HepG2 (cell line): ENCODE measurements around the gene NEGR1. TPM values are rescaled to one million over a fixed set of nuclear protein-coding genes. Genes with fewer than 3 reads are reported as not detected.

Source experiments
- ATAC-seq: fragments of 200-7000 bp; cut with Tn5 transposase; 3 replicates; pipeline ENCODE4 v1.9.1; 2020; ENCODE audit warnings: mild to moderate bottlenecking, moderate library complexity
- BruUV-seq: library from RNA; stranded (reverse); fragments of 400-500 nt; replicated peaks from 2 replicates; lab custom pipeline; 2021; lab: Mats Ljungman, UMichigan
- CTCF ChIA-PET: fragments of 300-600 bp; formaldehyde crosslinking; extraction: SDS; loops from one replicate; lab custom pipeline; 2021; ENCODE audit warnings: low total read pairs, inconsistent platforms, low intra/inter-chr PET ratio; lab: Yijun Ruan, JAX
- POLR2A ChIA-PET: fragments of 350-600 bp; sonication (Branson Sonifier 250); formaldehyde crosslinking; loops from one replicate; lab custom pipeline; 2020; ENCODE audit warnings: antibody characterized with exemption, inconsistent platforms; lab: Yijun Ruan, JAX
- DNase-seq: peaks from one replicate; pipeline ENCODE4 v3.0.0-alpha.2; 2015; ENCODE audit warnings: low spot score
- FAIRE-seq: peaks from 3 replicates; lab custom pipeline; 2011; peaks lifted over from hg19 to GRCh38; lab: Jason Lieb, UNC
- H2AFZ ChIP-seq: one replicate; pipeline ENCODE4 v1.6.1; 2011; ENCODE audit warnings: low read length, inconsistent platforms
- H3K27ac ChIP-seq: fragments of 300-600 bp; 3 replicates; pipeline ENCODE4 v1.8.0; 2011; ENCODE audit warnings: mixed run types, mild to moderate bottlenecking, mixed read lengths, low read length, inconsistent platforms; ENCODE audit not compliant: insufficient read depth; ENCODE audit errors: extremely low read length
- H3K27me3 ChIP-seq, 2 experiments: fragments of 200-600 bp in 1 of 2; 2 replicates in 1 of 2; 3 replicates in 1 of 2; pipeline versions ENCODE4 v1.6.0 to v1.8.0; 2011; ENCODE audit warnings: low read length in 2 of 2, mild to moderate bottlenecking in 2 of 2, moderate library complexity in 2 of 2, inconsistent platforms in 1 of 2; ENCODE audit not compliant: insufficient read depth in 2 of 2, control insufficient read depth in 1 of 2
- H3K36me3 ChIP-seq, 2 experiments: fragments of 200-600 bp in 1 of 2; replicated peaks in 1 of 2; 2 replicates in 1 of 2; 3 replicates in 1 of 2; pipeline versions ENCODE4 v1.5.1 to v1.8.0; 2011; ENCODE audit warnings: low read length in 2 of 2, inconsistent platforms in 1 of 2; ENCODE audit not compliant: insufficient read depth in 2 of 2, control insufficient read depth in 1 of 2
- H3K4me1 ChIP-seq: 2 replicates; pipeline ENCODE4 v1.5.1; 2012; ENCODE audit warnings: low read length, inconsistent platforms; ENCODE audit not compliant: insufficient read depth
- H3K4me2 ChIP-seq: 2 replicates; pipeline ENCODE4 v1.6.0; 2011; ENCODE audit warnings: low read depth, low read length, inconsistent platforms
- H3K4me3 ChIP-seq, 3 experiments: fragments of 200-600 bp in 1 of 3; sonication (generic), shearing (Covaris generic) in 1 of 3; replicated peaks in 1 of 3; 2 replicates each; pipeline ENCODE4 v1.5.1; 2011 to 2016; ENCODE audit warnings: low read length in 3 of 3, inconsistent platforms in 2 of 3, low read depth in 2 of 3, mild to moderate bottlenecking in 2 of 3, control low read depth in 1 of 3, mixed read lengths in 1 of 3; ENCODE audit not compliant: insufficient read depth in 1 of 3
- H3K79me2 ChIP-seq: one replicate; pipeline ENCODE4 v1.6.1; 2011; ENCODE audit warnings: low read length, inconsistent platforms; ENCODE audit not compliant: insufficient read depth
- H3K9ac ChIP-seq: 2 replicates; pipeline ENCODE4 v1.6.0; 2011; ENCODE audit warnings: mild to moderate bottlenecking, low read depth, low read length, inconsistent platforms; ENCODE audit not compliant: insufficient read depth
- H3K9me3 ChIP-seq: 2 replicates; pipeline ENCODE4 v1.5.1; 2012; ENCODE audit warnings: mild to moderate bottlenecking, low read length
- H4K20me1 ChIP-seq: 2 replicates; pipeline ENCODE4 v1.6.0; 2011; ENCODE audit warnings: inconsistent platforms, mild to moderate bottlenecking, low read length, moderate library complexity; ENCODE audit not compliant: insufficient read depth
- ARNT2 ChIP-seq: sonication (generic); formaldehyde crosslinking; IDR thresholded peaks from 2 replicates; pipeline ENCODE4 v1.8.0; 2022; ENCODE audit warnings: mild to moderate bottlenecking, low read depth, missing genetic modification reagents, moderate library complexity
- FOXA3 ChIP-seq: IDR thresholded peaks from 2 replicates; pipeline ENCODE4 v1.6.1; 2016; ENCODE audit warnings: missing genetic modification reagents, missing compliant biosample characterization
- FOXK1 ChIP-seq: sonication (generic); formaldehyde crosslinking; IDR thresholded peaks from 2 replicates; pipeline ENCODE4 v1.4.0; 2020; ENCODE audit warnings: low read depth, missing genetic modification reagents, borderline replicate concordance
- GZF1 ChIP-seq: sonication (generic); formaldehyde crosslinking; IDR thresholded peaks from 2 replicates; pipeline ENCODE4 v1.5.1; 2020; ENCODE audit warnings: mild to moderate bottlenecking, missing genetic modification reagents
- IRF9 ChIP-seq: sonication (generic); formaldehyde crosslinking; IDR thresholded peaks from 2 replicates; pipeline ENCODE4 v1.8.0; 2022; ENCODE audit warnings: missing genetic modification reagents, mild to moderate bottlenecking, borderline replicate concordance
- ISL2 ChIP-seq: sonication (generic); formaldehyde crosslinking; IDR thresholded peaks from 2 replicates; pipeline ENCODE4 v1.5.0; 2020; ENCODE audit warnings: missing genetic modification reagents
- LRRFIP1 ChIP-seq: sonication (generic); formaldehyde crosslinking; conservative IDR thresholded peaks from 2 replicates; pipeline ENCODE4 v1.4.0; 2020; ENCODE audit warnings: missing genetic modification reagents
- NPAS2 ChIP-seq: sonication (generic); formaldehyde crosslinking; IDR thresholded peaks from 2 replicates; pipeline ENCODE4 v1.8.0; 2022; ENCODE audit warnings: mild to moderate bottlenecking, missing genetic modification reagents, borderline replicate concordance
- POGK ChIP-seq: sonication (generic); formaldehyde crosslinking; conservative IDR thresholded peaks from 2 replicates; pipeline ENCODE4 v1.8.0; 2022; ENCODE audit warnings: mild to moderate bottlenecking, moderate library complexity, missing genetic modification reagents
- TEAD3 ChIP-seq: optimal IDR thresholded peaks from 2 replicates; pipeline ENCODE3; 2016; ENCODE audit warnings: borderline replicate concordance
- ZHX2 ChIP-seq, 2 experiments: sonication (generic) in 1 of 2; formaldehyde crosslinking in 1 of 2; IDR thresholded peaks; 2 replicates each; pipeline versions ENCODE4 v1.6.1 to v1.9.0; 2014 to 2022; ENCODE audit warnings: antibody characterized with exemption in 1 of 2, borderline replicate concordance in 1 of 2, inconsistent platforms in 1 of 2, low read depth in 1 of 2, missing genetic modification reagents in 1 of 2
- ZNF615 ChIP-seq: sonication (generic); formaldehyde crosslinking; IDR thresholded peaks from 2 replicates; pipeline ENCODE4 v1.5.0; 2020; ENCODE audit warnings: mild to moderate bottlenecking, missing genetic modification reagents, borderline replicate concordance
- ZNF839 ChIP-seq: sonication (generic); formaldehyde crosslinking; IDR thresholded peaks from 2 replicates; pipeline ENCODE4 v1.4.0; 2020; ENCODE audit warnings: missing genetic modification reagents, mild to moderate bottlenecking, borderline replicate concordance
- WGBS: methylation state at CpG from one replicate; pipeline ENCODE4 v1.1.6; 2017; ENCODE audit warnings: low lambda C conversion rate; 5-methylcytosine and 5-hydroxymethylcytosine counted together
- in situ Hi-C: cut with HindIII; loops from 2 replicates; pipeline ENCODE4 v1.10.0; 2017; ENCODE audit warnings: low pct_unique_long_range_greater_than_20kb; ENCODE audit not compliant: extremely low pct_ligation_motif_present
- intact Hi-C: fragments of 100-400 bp; cut with micrococcal nuclease; formaldehyde crosslinking; loops from one replicate; pipeline ENCODE4 v1.10.0; 2022; ENCODE audit not compliant: unreplicated experiment
- polyA plus RNA-seq, 8 experiments: library from polyadenylated mRNA; depleted of rRNA in 3 of 8; stranded (reverse) in 7 of 8; unstranded in 1 of 8; fragments of >200 nt; fragmentation: Illumina TruSeq in 4 of 8; extraction: Trizol in 4 of 8; gene quantifications; 2 replicates each; pipeline versions ENCODE4 v1.2.1 to v1.2.3, GENCODE V29; 2011 to 2016; ENCODE audit warnings: low read depth in 4 of 8, missing spikeins in 1 of 8, mixed read lengths in 1 of 8; ENCODE audit not compliant: insufficient read depth in 1 of 8
- total RNA-seq, 5 experiments: library from RNA; depleted of rRNA; stranded (reverse); fragments of >200 nt; fragmentation: Illumina TruSeq; extraction: Trizol; gene quantifications; 2 replicates each; pipeline ENCODE4 v1.2.3, GENCODE V29; 2016; ENCODE audit warnings: low read depth in 1 of 5

NEGR1 gene
- total and polyA plus RNA-seq, 2 of the 13 experiments (the other 11 are each of a cell fraction or from before 2014, with no cell fraction given): not detected

GRCh38 chr1:71850936-71851335 lies 431.4 kb downstream of the NEGR1 start:
- H3K4me1 ChIP-seq: no peaks in the 10 kb centered on the region
- DNase-seq: no peak
- H3K27me3 ChIP-seq: no peaks in the 10 kb centered on the region
- no peaks in the 10 kb centered on the region; the same call in 1 of the 2 replicates for H3K9me3 ChIP-seq
- no peak overlapping the region for H2AFZ ChIP-seq
- ChIA-PET CTCF (no interaction called here), POLR2A (no interaction called here)
- H3K27ac ChIP-seq: no peak overlapping the region
- ATAC-seq: no peak
- H3K36me3 ChIP-seq: no peaks in the 10 kb centered on the region
- WGBS: 1% methylated on average over 3 of the region's 3 CpGs
- no peak overlapping the region for H3K4me3 ChIP-seq
- no TSS peak for BruUV-seq
- no peaks in the 10 kb centered on the region for H4K20me1 ChIP-seq
- H3K9ac ChIP-seq: no peak overlapping the region
- no peak overlapping the region for H3K4me2 ChIP-seq
- FAIRE-seq: no peak
- in situ Hi-C loops: no loop called here
- no peaks in the 10 kb centered on the region for H3K79me2 ChIP-seq
- intact Hi-C loops: no loop called here
- TF ChIP-seq FOXK1 (no peak), POGK (CRISPR knock-in tag) (no peak), ZNF839 (CRISPR knock-in tag) (no peak), NPAS2 (CRISPR knock-in tag) (no peak), LRRFIP1 (CRISPR knock-in tag) (no peak), GZF1 (CRISPR knock-in tag) (no peak), ARNT2 (CRISPR knock-in tag) (no peak), FOXA3 (no peak), TEAD3 (CRISPR knock-in tag) (no peak), ZHX2 (IDR thresholded peaks at IDR 0.05; ENCODE audit: low read depth) (no peak), ZHX2 (CRISPR knock-in tag; IDR thresholded peaks at IDR 0.05; ENCODE audit: borderline replicate concordance) (no peak), ZNF615 (CRISPR knock-in tag) (no peak), ISL2 (CRISPR knock-in tag) (no peak), IRF9 (CRISPR knock-in tag) (no peak)
